HEK293 (cell line): ENCODE results near the gene ZNF605.
"Not testable (repeated sequence)": the region's sequence is repeated elsewhere in the genome, so short reads cannot be mapped to it uniquely, and the experiment has no call there.

Experiments used
- CTCF ChIA-PET: fragments of 350-600 bp; formaldehyde crosslinking; extraction: SDS; loops from one replicate; lab custom pipeline; 2021; ENCODE audit warnings: antibody characterized with exemption; lab: Yijun Ruan, JAX
- POLR2A ChIA-PET: fragments of 300-600 bp; formaldehyde crosslinking; extraction: SDS; loops from one replicate; lab custom pipeline; 2020; ENCODE audit warnings: antibody characterized with exemption, inconsistent platforms; lab: Yijun Ruan, JAX
- H3K27ac ChIP-seq: fragments of 200-500 bp; sonication (Bioruptor generic); 2 replicates; pipeline ENCODE4 v1.5.1; 2014; ENCODE audit warnings: low read depth, low read length, control low read depth, inconsistent platforms; ENCODE audit errors: extremely low read depth
- H3K36me3 ChIP-seq, 2 experiments: fragments of 200-500 bp in 1 of 2; sonication (Bioruptor generic) in 1 of 2; 1 replicate in 1 of 2; 2 replicates in 1 of 2; pipeline ENCODE4 v1.5.1; 2014 to 2017; ENCODE audit warnings: inconsistent platforms in 2 of 2, low read length in 2 of 2; ENCODE audit not compliant: control insufficient read depth in 2 of 2, insufficient read depth in 1 of 2
- H3K4me1 ChIP-seq: fragments of 200-500 bp; sonication (Bioruptor generic); 2 replicates; pipeline ENCODE4 v1.5.1; 2014; ENCODE audit warnings: mild to moderate bottlenecking, low read length, inconsistent platforms; ENCODE audit not compliant: control insufficient read depth, insufficient read depth
- H3K4me3 ChIP-seq: 2 replicates; pipeline ENCODE4 v1.5.1; 2011; ENCODE audit warnings: low read depth, mild to moderate bottlenecking, control low read depth, low read length, moderate library complexity
- H3K9me3 ChIP-seq: fragments of 200-500 bp; sonication (Bioruptor generic); 2 replicates; pipeline ENCODE4 v1.5.1; 2014; ENCODE audit warnings: low read depth, low read length, inconsistent platforms; ENCODE audit not compliant: control insufficient read depth, insufficient read depth
- GLIS1 ChIP-seq: fragments of 450-650 bp; formaldehyde crosslinking; IDR thresholded peaks from 2 replicates; pipeline ENCODE4 v1.5.1; 2016; ENCODE audit warnings: missing biosample characterization, missing genetic modification characterization
- GLIS2 ChIP-seq: fragments of 450-650 bp; formaldehyde crosslinking; IDR thresholded peaks from 2 replicates; pipeline ENCODE4 v1.5.1; 2016; ENCODE audit warnings: missing biosample characterization, missing genetic modification characterization
- HOXC10 ChIP-seq: sonication (generic); formaldehyde crosslinking; IDR thresholded peaks from 2 replicates; pipeline ENCODE4 v1.8.1; 2023; ENCODE audit warnings: mild to moderate bottlenecking, missing genetic modification reagents
- IKZF3 ChIP-seq: fragments of 450-650 bp; IDR thresholded peaks from 2 replicates; pipeline ENCODE4 v1.5.0; 2018; ENCODE audit warnings: missing biosample characterization, mild to moderate bottlenecking, missing genetic modification characterization, moderate library complexity
- REPIN1 ChIP-seq: fragments of 450-650 bp; formaldehyde crosslinking; IDR thresholded peaks from 2 replicates; pipeline ENCODE4 v1.5.1; 2017; ENCODE audit warnings: missing biosample characterization, missing genetic modification characterization, low read depth
- ZBTB17 ChIP-seq: fragments of 450-650 bp; formaldehyde crosslinking; IDR thresholded peaks from 2 replicates; pipeline ENCODE4 v1.5.1; 2016; ENCODE audit warnings: missing biosample characterization, missing genetic modification characterization
- ZBTB48 ChIP-seq: fragments of 450-650 bp; formaldehyde crosslinking; IDR thresholded peaks from 2 replicates; pipeline ENCODE4 v1.5.1; 2016; ENCODE audit warnings: missing biosample characterization, missing genetic modification characterization
- ZBTB8A ChIP-seq: fragments of 450-650 bp; formaldehyde crosslinking; IDR thresholded peaks from 2 replicates; pipeline ENCODE4 v1.5.1; 2016; ENCODE audit warnings: missing biosample characterization, missing genetic modification characterization
- ZFHX2 ChIP-seq: fragments of 450-650 bp; formaldehyde crosslinking; conservative IDR thresholded peaks from 2 replicates; pipeline ENCODE4 v1.5.1; 2016; ENCODE audit warnings: missing biosample characterization, missing genetic modification characterization
- ZNF16 ChIP-seq: fragments of 450-650 bp; formaldehyde crosslinking; IDR thresholded peaks from 2 replicates; pipeline ENCODE4 v1.5.1; 2016; ENCODE audit warnings: low read depth, missing biosample characterization, missing genetic modification characterization
- ZNF341 ChIP-seq: fragments of 450-650 bp; formaldehyde crosslinking; IDR thresholded peaks from 2 replicates; pipeline ENCODE4; 2016; ENCODE audit warnings: low read depth, missing biosample characterization, missing genetic modification characterization
- ZNF366 ChIP-seq: fragments of 450-650 bp; formaldehyde crosslinking; conservative IDR thresholded peaks from 2 replicates; pipeline ENCODE4 v1.5.1; 2016; ENCODE audit warnings: missing biosample characterization, missing genetic modification characterization
- ZNF394 ChIP-seq: fragments of 450-650 bp; formaldehyde crosslinking; IDR thresholded peaks from 2 replicates; pipeline ENCODE4 v1.5.1; 2016; ENCODE audit warnings: missing biosample characterization, missing genetic modification characterization, mild to moderate bottlenecking, moderate library complexity, borderline replicate concordance
- ZNF398 ChIP-seq: fragments of 450-650 bp; formaldehyde crosslinking; IDR thresholded peaks from 2 replicates; pipeline ENCODE4 v1.5.1; 2017; ENCODE audit warnings: missing biosample characterization, missing genetic modification characterization
- ZNF423 ChIP-seq: fragments of 450-650 bp; formaldehyde crosslinking; IDR thresholded peaks from 2 replicates; pipeline ENCODE4 v1.5.1; 2016; ENCODE audit warnings: missing biosample characterization, missing genetic modification characterization
- ZNF513 ChIP-seq: fragments of 450-650 bp; IDR thresholded peaks from 2 replicates; pipeline ENCODE4 v1.5.1; 2018; ENCODE audit warnings: missing biosample characterization, missing genetic modification characterization
- ZNF654 ChIP-seq: fragments of 450-650 bp; formaldehyde crosslinking; IDR thresholded peaks from 2 replicates; pipeline ENCODE4 v1.5.1; 2016; ENCODE audit warnings: low read depth, missing biosample characterization, missing genetic modification characterization
- ZNF677 ChIP-seq: fragments of 450-650 bp; IDR thresholded peaks from 2 replicates; pipeline ENCODE4 v1.5.0; 2018; ENCODE audit warnings: missing biosample characterization, mild to moderate bottlenecking, missing genetic modification characterization, moderate library complexity
- ZNF792 ChIP-seq: fragments of 450-650 bp; formaldehyde crosslinking; IDR thresholded peaks from 2 replicates; pipeline ENCODE4 v1.5.1; 2016; ENCODE audit warnings: missing biosample characterization, missing genetic modification characterization
- ZSCAN16 ChIP-seq: fragments of 450-650 bp; formaldehyde crosslinking; IDR thresholded peaks from 2 replicates; pipeline ENCODE4 v1.5.1; 2016; ENCODE audit warnings: missing biosample characterization, missing genetic modification characterization
- ZXDB ChIP-seq: fragments of 450-650 bp; formaldehyde crosslinking; IDR thresholded peaks from 2 replicates; pipeline ENCODE4 v1.5.1; 2016; ENCODE audit warnings: missing biosample characterization, missing genetic modification characterization
- TF ChIP-seq, protein P1 (sequence below): fragments of 450-650 bp; formaldehyde crosslinking; IDR thresholded peaks from 2 replicates; pipeline ENCODE4 v1.5.1; 2016; ENCODE audit warnings: missing biosample characterization, missing genetic modification characterization

The ZNF605 gene

GRCh38 chr12:132963947-132964346 lies 7.8 kb upstream of the ZNF605 start:
- H3K27ac ChIP-seq, H3K36me3 ChIP-seq, H3K4me3 ChIP-seq, H3K4me1 ChIP-seq, POLR2A ChIA-PET, H3K9me3 ChIP-seq: not testable (repeated sequence)
- 0 out of 2 replicates have a peak, but pooled peaks have one; percentile 3 for TF ChIP-seq ZNF654 (tag by site-specific recombination)
- CTCF ChIA-PET = interaction anchor here (1.0 to 1.3 kb wide), 2 partner anchors 19 to 252 kb away, joined by 3 read pairs; no protein-coding TSS in a partner anchor

DNA sequence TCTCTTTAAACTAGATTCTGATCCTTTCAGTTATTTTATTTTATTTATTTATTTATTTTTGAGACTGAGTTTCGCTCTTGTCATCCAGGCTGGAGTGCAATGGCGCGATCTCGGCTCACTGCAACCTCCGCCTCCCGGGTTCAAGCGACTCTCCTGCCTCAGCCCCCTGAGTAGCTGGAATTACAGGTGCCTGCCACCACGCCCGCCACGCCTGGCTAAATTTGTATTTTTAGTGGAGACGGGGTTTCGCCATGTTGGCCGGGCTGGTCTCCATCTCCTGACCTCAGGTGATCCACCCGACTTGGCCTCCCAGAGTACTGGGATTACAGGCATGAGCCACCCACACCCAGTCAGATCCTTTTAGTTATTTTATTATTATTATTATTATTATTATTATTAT lies 5.7 kb upstream of the ZNF605 start:
- CTCF ChIA-PET, H3K9me3 ChIP-seq, POLR2A ChIA-PET, H3K36me3 ChIP-seq, H3K4me1 ChIP-seq, H3K4me3 ChIP-seq, H3K27ac ChIP-seq: not testable (repeated sequence)

GRCh38 chr12:132955094-132956010 lies 754 bp downstream of the ZNF605 start:
- Histone ChIP-seq H3K4me1 (peaks cover 2% of the 10 kb centered on the region; the same call in 1 of the 2 replicates), H3K4me3 (peak overlapping the region; percentile 49), H3K27ac (peak overlapping the region; percentile 58), H3K36me3 (peaks cover 0 to 21% of the 10 kb centered on the region in 2 experiments; a peak in 2 of 3 replicates), H3K9me3 (no peaks in the 10 kb centered on the region; the same call in 1 of the 2 replicates)
- POLR2A ChIA-PET = interaction anchor here (1.0 to 2.2 kb wide), 3 partner anchors 31 to 247 kb away, joined by 4 to 9 read pairs (median 6); partner anchors contain the start of gene ZNF26
- CTCF ChIA-PET = interaction anchor here (0.7 kb wide), 1 partner anchor 79 kb away, joined by 3 read pairs; no protein-coding TSS in a partner anchor
- TF ChIP-seq ZNF423 (tag by site-specific recombination) (peak; percentile 45; the same call in 1 of the 2 replicates), ZXDB (tag by site-specific recombination) (peak; percentile 8), IKZF3 (peak; percentile 42; the same call in 1 of the 2 replicates), ZBTB17 (peak; percentile 70), ZNF677 (tag by site-specific recombination) (no peak), ZNF394 (no peak), ZNF16 (tag by site-specific recombination) (no peak), GLIS2 (peak; percentile 81), ZNF341 (tag by site-specific recombination) (no peak), HOXC10 (CRISPR knock-in tag) (no peak), REPIN1 (tag by site-specific recombination) (no peak), ZBTB48 (tag by site-specific recombination) (peak; percentile 23; the same call in 1 of the 2 replicates), ZNF513 (tag by site-specific recombination) (no peak), ZNF792 (no peak), ZFHX2 (tag by site-specific recombination) (peak; percentile 62), ZSCAN16 (tag by site-specific recombination) (no peak), ZNF366 (tag by site-specific recombination) (peak; percentile 48; the same call in 1 of the 2 replicates), ZNF398 (no peak; the same call in 1 of the 2 replicates), GLIS1 (peak; percentile 68), ZBTB8A (tag by site-specific recombination) (peak; percentile 45; the same call in 1 of the 2 replicates)
- TF ChIP-seq, protein P1, sequence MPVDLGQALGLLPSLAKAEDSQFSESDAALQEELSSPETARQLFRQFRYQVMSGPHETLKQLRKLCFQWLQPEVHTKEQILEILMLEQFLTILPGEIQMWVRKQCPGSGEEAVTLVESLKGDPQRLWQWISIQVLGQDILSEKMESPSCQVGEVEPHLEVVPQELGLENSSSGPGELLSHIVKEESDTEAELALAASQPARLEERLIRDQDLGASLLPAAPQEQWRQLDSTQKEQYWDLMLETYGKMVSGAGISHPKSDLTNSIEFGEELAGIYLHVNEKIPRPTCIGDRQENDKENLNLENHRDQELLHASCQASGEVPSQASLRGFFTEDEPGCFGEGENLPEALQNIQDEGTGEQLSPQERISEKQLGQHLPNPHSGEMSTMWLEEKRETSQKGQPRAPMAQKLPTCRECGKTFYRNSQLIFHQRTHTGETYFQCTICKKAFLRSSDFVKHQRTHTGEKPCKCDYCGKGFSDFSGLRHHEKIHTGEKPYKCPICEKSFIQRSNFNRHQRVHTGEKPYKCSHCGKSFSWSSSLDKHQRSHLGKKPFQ (tag by site-specific recombination) = peak; percentile 55
